Body of pancreas (tissue), 4 donors: ENCODE measurements around the gene FLCN.
"Not testable (repeated sequence)": the region's sequence is repeated elsewhere in the genome, so short reads cannot be mapped to it uniquely, and the experiment has no call there.

Experiments used
- POLR2A ChIP-seq, 3 donors: fragments of 450-650 bp; IDR thresholded peaks; one replicate each; pipeline ENCODE4 v1.6.1; 2016; ENCODE audit warnings: antibody characterized with exemption in 3 of 3, mild to moderate bottlenecking in 2 of 3
- TF ChIP-seq, protein P1 (sequence below), 7 experiments: fragments of 450-650 bp in 4 of 7; fragments of 200-600 bp in 3 of 7; sonication (generic) in 3 of 7; IDR thresholded peaks; one replicate each; pipeline ENCODE4 v1.5.1; 2016 to 2019; ENCODE audit warnings: antibody characterized with exemption in 7 of 7

- TF ChIP-seq, protein P1, sequence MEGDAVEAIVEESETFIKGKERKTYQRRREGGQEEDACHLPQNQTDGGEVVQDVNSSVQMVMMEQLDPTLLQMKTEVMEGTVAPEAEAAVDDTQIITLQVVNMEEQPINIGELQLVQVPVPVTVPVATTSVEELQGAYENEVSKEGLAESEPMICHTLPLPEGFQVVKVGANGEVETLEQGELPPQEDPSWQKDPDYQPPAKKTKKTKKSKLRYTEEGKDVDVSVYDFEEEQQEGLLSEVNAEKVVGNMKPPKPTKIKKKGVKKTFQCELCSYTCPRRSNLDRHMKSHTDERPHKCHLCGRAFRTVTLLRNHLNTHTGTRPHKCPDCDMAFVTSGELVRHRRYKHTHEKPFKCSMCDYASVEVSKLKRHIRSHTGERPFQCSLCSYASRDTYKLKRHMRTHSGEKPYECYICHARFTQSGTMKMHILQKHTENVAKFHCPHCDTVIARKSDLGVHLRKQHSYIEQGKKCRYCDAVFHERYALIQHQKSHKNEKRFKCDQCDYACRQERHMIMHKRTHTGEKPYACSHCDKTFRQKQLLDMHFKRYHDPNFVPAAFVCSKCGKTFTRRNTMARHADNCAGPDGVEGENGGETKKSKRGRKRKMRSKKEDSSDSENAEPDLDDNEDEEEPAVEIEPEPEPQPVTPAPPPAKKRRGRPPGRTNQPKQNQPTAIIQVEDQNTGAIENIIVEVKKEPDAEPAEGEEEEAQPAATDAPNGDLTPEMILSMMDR (IDR thresholded peaks at IDR 0.05) = not testable (repeated sequence)
- TF ChIP-seq POLR2A (IDR thresholded peaks at IDR 0.05) = not testable (repeated sequence)
Measured at GRCh38 chr17:17277431-17277830, 40.5 kb upstream of the FLCN start.
